Caco-2 (cell line): Measurements from ENCODE around the gene AQP12A. TPM values are rescaled to one million over a fixed set of nuclear protein-coding genes. Genes with fewer than 3 reads are reported as not detected.

Source experiments
- BruUV-seq: library from RNA; stranded (reverse); fragments of 400-500 nt; replicated peaks from 2 replicates; lab custom pipeline; 2021; lab: Mats Ljungman, UMichigan
- CTCF ChIA-PET: fragments of 300-600 bp; sonication (Branson Sonifier 250); formaldehyde crosslinking; loops from one replicate; lab custom pipeline; 2022; ENCODE audit warnings: antibody characterized with exemption; lab: Charles Lee
- POLR2A ChIA-PET: fragments of 300-600 bp; sonication (Branson Sonifier 250); formaldehyde crosslinking; loops from one replicate; lab custom pipeline; 2022; ENCODE audit warnings: antibody characterized with exemption; lab: Charles Lee
- DNase-seq, 2 experiments: peaks; one replicate each; pipeline versions ENCODE4 v3.0.0 to v3.0.0-alpha.2; 2020 to 2022
- H3K27me3 ChIP-seq: replicated peaks from 2 replicates; pipeline ENCODE4 v1.6.0; 2011; ENCODE audit warnings: low read length; ENCODE audit not compliant: control insufficient read depth, insufficient read depth
- H3K36me3 ChIP-seq: 2 replicates; pipeline ENCODE4 v1.5.1; 2011; ENCODE audit warnings: low read length; ENCODE audit not compliant: control insufficient read depth, insufficient read depth
- H3K4me1 ChIP-seq: fragments of 250-450 bp; sonication (Bioruptor Pico); 2 replicates; pipeline ENCODE4 v1.5.1; 2020; ENCODE audit warnings: mild to moderate bottlenecking
- H3K4me3 ChIP-seq: 2 replicates; pipeline ENCODE4 v1.5.1; 2011; ENCODE audit warnings: low read depth, mild to moderate bottlenecking, control low read depth, low read length
- H3K9me3 ChIP-seq: fragments of 250-450 bp; sonication (Bioruptor Pico); 2 replicates; pipeline ENCODE4 v1.5.1; 2020; ENCODE audit warnings: mild to moderate bottlenecking, moderate library complexity
- H3K27ac Mint-ChIP-seq: one replicate; pipeline ENCODE4 v1.8.0; 2022; ENCODE audit warnings: mixed read lengths; ENCODE audit not compliant: unreplicated experiment
- H3K27me3 Mint-ChIP-seq: one replicate; pipeline ENCODE4 v1.8.0; 2022; ENCODE audit warnings: mixed read lengths; ENCODE audit not compliant: insufficient read depth, unreplicated experiment
- H3K36me3 Mint-ChIP-seq: one replicate; pipeline ENCODE4 v1.8.0; 2022; ENCODE audit warnings: mild to moderate bottlenecking, mixed read lengths; ENCODE audit not compliant: insufficient read depth, unreplicated experiment
- H3K4me1 Mint-ChIP-seq: one replicate; pipeline ENCODE4 v1.8.0; 2022; ENCODE audit warnings: low read depth, mixed read lengths; ENCODE audit not compliant: unreplicated experiment
- H3K4me3 Mint-ChIP-seq: one replicate; pipeline ENCODE4 v1.8.0; 2022; ENCODE audit warnings: mild to moderate bottlenecking, moderate library complexity, mixed read lengths; ENCODE audit not compliant: unreplicated experiment
- H3K9me3 Mint-ChIP-seq: one replicate; pipeline ENCODE4 v1.8.0; 2022; ENCODE audit warnings: mixed read lengths; ENCODE audit not compliant: unreplicated experiment
- intact Hi-C: fragments of 100-400 bp; cut with micrococcal nuclease; formaldehyde crosslinking; loops from one replicate; pipeline ENCODE4 v1.10.0; 2022; ENCODE audit not compliant: unreplicated experiment
- total RNA-seq: library from RNA; stranded (reverse); gene quantifications from 2 replicates; pipeline ENCODE4 v1.2.3, GENCODE V29; 2022
- TF ChIP-seq, protein P1 (sequence below), 2 experiments: fragments of 200-600 bp in 1 of 2; IDR thresholded peaks; 1 replicate in 1 of 2; 2 replicates in 1 of 2; pipeline versions ENCODE4 v1.5.1 to v1.8.0; 2011 to 2022; ENCODE audit warnings: antibody characterized with exemption in 1 of 2, control low read depth in 1 of 2, inconsistent platforms in 1 of 2, low read depth in 1 of 2, low read length in 1 of 2, mild to moderate bottlenecking in 1 of 2, moderate library complexity in 1 of 2; ENCODE audit not compliant: insufficient read depth in 1 of 2, severe bottlenecking in 1 of 2, unreplicated experiment in 1 of 2

The AQP12A gene
- total RNA-seq, 1 experiment from 2014 or later, result not detected

DNA sequence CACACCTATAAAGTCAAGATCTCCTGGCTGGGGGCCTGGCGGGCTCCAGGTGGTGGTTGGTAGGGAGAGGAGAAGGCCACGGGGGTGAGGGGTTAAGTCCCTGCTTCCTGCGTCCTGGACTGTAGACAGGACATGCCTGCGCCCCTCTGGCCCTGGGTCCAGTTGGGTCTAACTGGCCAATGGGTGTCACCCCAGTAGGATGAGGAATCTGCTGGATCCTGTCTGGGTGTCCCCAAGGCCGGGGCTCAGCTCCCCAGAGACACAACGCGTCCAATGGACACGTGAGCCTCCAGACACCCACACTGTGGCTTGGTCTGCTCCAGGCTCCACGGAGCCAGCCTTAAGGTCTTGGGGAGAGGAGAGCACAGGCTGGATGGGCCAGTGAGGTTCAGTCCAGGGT lies 19.6 kb downstream of the AQP12A start:
- TF ChIP-seq, protein P1, sequence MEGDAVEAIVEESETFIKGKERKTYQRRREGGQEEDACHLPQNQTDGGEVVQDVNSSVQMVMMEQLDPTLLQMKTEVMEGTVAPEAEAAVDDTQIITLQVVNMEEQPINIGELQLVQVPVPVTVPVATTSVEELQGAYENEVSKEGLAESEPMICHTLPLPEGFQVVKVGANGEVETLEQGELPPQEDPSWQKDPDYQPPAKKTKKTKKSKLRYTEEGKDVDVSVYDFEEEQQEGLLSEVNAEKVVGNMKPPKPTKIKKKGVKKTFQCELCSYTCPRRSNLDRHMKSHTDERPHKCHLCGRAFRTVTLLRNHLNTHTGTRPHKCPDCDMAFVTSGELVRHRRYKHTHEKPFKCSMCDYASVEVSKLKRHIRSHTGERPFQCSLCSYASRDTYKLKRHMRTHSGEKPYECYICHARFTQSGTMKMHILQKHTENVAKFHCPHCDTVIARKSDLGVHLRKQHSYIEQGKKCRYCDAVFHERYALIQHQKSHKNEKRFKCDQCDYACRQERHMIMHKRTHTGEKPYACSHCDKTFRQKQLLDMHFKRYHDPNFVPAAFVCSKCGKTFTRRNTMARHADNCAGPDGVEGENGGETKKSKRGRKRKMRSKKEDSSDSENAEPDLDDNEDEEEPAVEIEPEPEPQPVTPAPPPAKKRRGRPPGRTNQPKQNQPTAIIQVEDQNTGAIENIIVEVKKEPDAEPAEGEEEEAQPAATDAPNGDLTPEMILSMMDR (IDR thresholded peaks at IDR 0.05; ENCODE audit: insufficient read depth in 1 of 2, low read depth in 1 of 2, low read length in 1 of 2, severe bottlenecking in 1 of 2, unreplicated experiment in 1 of 2), result no peak
- H3K4me1 Mint-ChIP-seq, result no peaks in the 10 kb centered on the region
- ChIA-PET CTCF (no interaction called here), POLR2A (no interaction called here)
- H3K4me3 Mint-ChIP-seq, result no peak overlapping the region
- DNase-seq, result no peak
- Histone ChIP-seq H3K36me3 (no peaks in the 10 kb centered on the region), H3K4me1 (no peaks in the 10 kb centered on the region), H3K9me3 (no peaks in the 10 kb centered on the region), H3K27me3 (no peaks in the 10 kb centered on the region; the same call in 1 of the 2 replicates), H3K4me3 (no peak overlapping the region)
- BruUV-seq, result no TSS peak
- H3K9me3 Mint-ChIP-seq, result no peaks in the 10 kb centered on the region
- H3K27ac Mint-ChIP-seq, result no peak overlapping the region
- intact Hi-C loops, result no loop called here
- peaks cover 1% of the 10 kb centered on the region for H3K27me3 Mint-ChIP-seq
- H3K36me3 Mint-ChIP-seq, result no peaks in the 10 kb centered on the region

DNA sequence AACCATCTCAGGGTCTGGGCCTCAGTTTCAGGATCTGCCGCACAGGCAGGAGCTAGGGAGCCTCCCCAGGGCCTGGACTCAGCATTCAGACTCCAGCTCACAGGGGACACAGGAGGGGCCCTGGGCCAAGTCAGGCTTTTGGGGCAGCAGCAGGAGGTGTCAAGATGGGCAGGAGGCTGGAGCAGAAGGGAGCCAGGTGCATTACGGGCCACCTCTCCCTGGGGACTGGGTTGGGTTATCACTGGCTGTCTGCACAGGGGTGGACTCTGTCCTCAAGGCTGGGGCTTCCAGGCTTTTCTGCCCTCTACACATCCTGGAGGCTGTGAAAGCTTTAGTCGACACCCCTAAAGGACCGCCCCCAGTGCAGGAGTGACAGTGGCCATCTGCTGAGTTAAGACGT lies 20.0 kb downstream of the AQP12A start:
- H3K27me3 Mint-ChIP-seq, result peaks cover 3% of the 10 kb centered on the region
- H3K27ac Mint-ChIP-seq, result no peak overlapping the region
- TF ChIP-seq, protein P1 (IDR thresholded peaks at IDR 0.05; ENCODE audit: insufficient read depth in 1 of 2, low read depth in 1 of 2, low read length in 1 of 2, severe bottlenecking in 1 of 2, unreplicated experiment in 1 of 2), result no peak

DNA sequence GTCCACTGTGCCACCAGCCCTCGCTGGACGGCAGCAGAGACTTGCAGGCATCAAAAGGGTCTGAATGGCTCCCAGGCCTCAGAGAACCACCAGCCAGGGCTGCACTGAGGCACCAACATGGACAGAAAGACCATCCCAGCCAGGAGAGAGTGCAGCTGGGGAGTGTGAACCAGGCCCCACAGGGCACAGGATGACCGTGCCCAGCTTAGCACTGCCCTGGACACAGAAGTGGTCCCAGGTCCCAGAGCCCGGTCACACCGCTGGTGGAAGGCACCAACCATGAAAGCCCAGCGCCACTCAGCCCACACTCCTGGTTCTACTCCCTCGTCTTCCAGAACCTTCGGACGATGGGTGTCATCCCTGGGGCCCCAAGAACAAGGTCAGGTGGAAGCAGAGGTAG lies 20.5 kb downstream of the AQP12A start:
- no TSS peak for BruUV-seq
- H3K9me3 ChIP-seq, result no peaks in the 10 kb centered on the region
- no peak for DNase-seq
- Mint-ChIP-seq H3K36me3 (no peaks in the 10 kb centered on the region), H3K4me1 (no peaks in the 10 kb centered on the region), H3K4me3 (no peak overlapping the region), H3K27ac (no peak overlapping the region), H3K9me3 (no peaks in the 10 kb centered on the region), H3K27me3 (peaks cover 3% of the 10 kb centered on the region)
- H3K4me1 ChIP-seq, result no peaks in the 10 kb centered on the region
- no peak overlapping the region for H3K4me3 ChIP-seq
- TF ChIP-seq, protein P1 (IDR thresholded peaks at IDR 0.05; ENCODE audit: insufficient read depth in 1 of 2, low read depth in 1 of 2, low read length in 1 of 2, severe bottlenecking in 1 of 2, unreplicated experiment in 1 of 2), result no peak
- no peaks in the 10 kb centered on the region for H3K36me3 ChIP-seq
- ChIA-PET CTCF (no interaction called here), POLR2A (interaction anchor here (0.5 kb wide), 1 partner anchor 402 kb away, joined by 3 read pairs; no protein-coding TSS in a partner anchor)
- H3K27me3 ChIP-seq, result no peaks in the 10 kb centered on the region
- intact Hi-C loops, result no loop called here

More for the DNA sequence above, 20.0 kb downstream of the AQP12A start:
- intact Hi-C loops, result no loop called here
- no peaks in the 10 kb centered on the region for H3K36me3 Mint-ChIP-seq
- ChIA-PET POLR2A (no interaction called here), CTCF (no interaction called here)
- Histone ChIP-seq H3K36me3 (no peaks in the 10 kb centered on the region), H3K4me1 (no peaks in the 10 kb centered on the region), H3K4me3 (no peak overlapping the region), H3K9me3 (no peaks in the 10 kb centered on the region), H3K27me3 (no peaks in the 10 kb centered on the region)
- no peaks in the 10 kb centered on the region for H3K4me1 Mint-ChIP-seq
- no peaks in the 10 kb centered on the region for H3K9me3 Mint-ChIP-seq
- no peak for DNase-seq
- no TSS peak for BruUV-seq
- no peak overlapping the region for H3K4me3 Mint-ChIP-seq
